IPS-18c (cell line): Measurements from ENCODE around the gene EPHA3.

Source experiments
- H3K4me3 ChIP-seq: 2 replicates; pipeline ENCODE4 v1.7.0; 2013; ENCODE audit warnings: low read depth, mild to moderate bottlenecking, low read length, moderate library complexity; ENCODE audit not compliant: insufficient read depth
- H3K9me3 ChIP-seq: one replicate; pipeline ENCODE4 v1.6.1; 2013; ENCODE audit warnings: mild to moderate bottlenecking, low read length, moderate library complexity; ENCODE audit not compliant: control insufficient read depth, insufficient read depth

The EPHA3 gene

GRCh38 chr3:89252860-89253259 is 145.4 kb downstream of the EPHA3 start:
- Histone ChIP-seq H3K9me3 (no peaks in the 10 kb centered on the region), H3K4me3 (no peak overlapping the region)

GRCh38 chr3:89256395-89256794 is 149.0 kb downstream of the EPHA3 start:
- Histone ChIP-seq H3K9me3 (no peaks in the 10 kb centered on the region), H3K4me3 (no peak overlapping the region)

GRCh38 chr3:89256882-89257281 is 149.5 kb downstream of the EPHA3 start:
- Histone ChIP-seq H3K9me3 (no peaks in the 10 kb centered on the region), H3K4me3 (no peak overlapping the region)

- H3K9me3 ChIP-seq, result no peaks in the 10 kb centered on the region
- no peak overlapping the region for H3K4me3 ChIP-seq
These were observed 153.3 kb downstream of the EPHA3 start for GRCh38 chr3:89260721-89261120.

- no peaks in the 10 kb centered on the region for H3K9me3 ChIP-seq
- H3K4me3 ChIP-seq, result no peak overlapping the region
These were observed 154.3 kb downstream of the EPHA3 start for GRCh38 chr3:89261673-89262072.

- Histone ChIP-seq H3K4me3 (no peak overlapping the region), H3K9me3 (no peaks in the 10 kb centered on the region)
These were observed 155.0 kb downstream of the EPHA3 start for GRCh38 chr3:89262309-89262929.

GRCh38 chr3:89264037-89264560 is 156.7 kb downstream of the EPHA3 start:
- H3K9me3 ChIP-seq, result no peaks in the 10 kb centered on the region
- H3K4me3 ChIP-seq, result no peak overlapping the region

GRCh38 chr3:89266074-89266473 is 158.7 kb downstream of the EPHA3 start:
- H3K9me3 ChIP-seq, result no peaks in the 10 kb centered on the region
- H3K4me3 ChIP-seq, result no peak overlapping the region

GRCh38 chr3:89268059-89268458 is 160.6 kb downstream of the EPHA3 start:
- no peak overlapping the region for H3K4me3 ChIP-seq

GRCh38 chr3:89270201-89270600 is 162.8 kb downstream of the EPHA3 start:
- H3K9me3 ChIP-seq, result no peaks in the 10 kb centered on the region
- H3K4me3 ChIP-seq, result no peak overlapping the region

More at GRCh38 chr3:89268059-89268458, 160.6 kb downstream of the EPHA3 start:
- H3K9me3 ChIP-seq, result no peaks in the 10 kb centered on the region

GRCh38 chr3:89275001-89275400 is 167.6 kb downstream of the EPHA3 start:
- no peaks in the 10 kb centered on the region for H3K9me3 ChIP-seq
- H3K4me3 ChIP-seq, result no peak overlapping the region

GRCh38 chr3:89276116-89276515 is 168.7 kb downstream of the EPHA3 start:
- no peaks in the 10 kb centered on the region for H3K9me3 ChIP-seq
- no peak overlapping the region for H3K4me3 ChIP-seq

- Histone ChIP-seq H3K4me3 (no peak overlapping the region), H3K9me3 (no peaks in the 10 kb centered on the region)
These were observed 171.0 kb downstream of the EPHA3 start for GRCh38 chr3:89278302-89279025.

- Histone ChIP-seq H3K9me3 (no peaks in the 10 kb centered on the region), H3K4me3 (no peak overlapping the region)
These were observed 172.9 kb downstream of the EPHA3 start for GRCh38 chr3:89280301-89280700.

- Histone ChIP-seq H3K9me3 (no peaks in the 10 kb centered on the region), H3K4me3 (no peak overlapping the region)
These were observed 173.5 kb downstream of the EPHA3 start for GRCh38 chr3:89280822-89281365.

- Histone ChIP-seq H3K4me3 (no peak overlapping the region), H3K9me3 (no peaks in the 10 kb centered on the region)
These were observed 180.6 kb downstream of the EPHA3 start for GRCh38 chr3:89287902-89288508.

- no peak overlapping the region for H3K4me3 ChIP-seq
- H3K9me3 ChIP-seq, result no peaks in the 10 kb centered on the region
These were observed 182.3 kb downstream of the EPHA3 start for GRCh38 chr3:89289574-89290190.
